Panc1 (cell line): ENCODE data around the gene MRPL42. TPM values are rescaled to one million over a fixed set of nuclear protein-coding genes. Genes with fewer than 3 reads are reported as not detected.

ENCODE experiments used
- ATAC-seq: fragments of 200-7000 bp; cut with Tn5 transposase; 2 replicates; pipeline ENCODE4 v1.9.1; 2020; ENCODE audit warnings: mild to moderate bottlenecking, moderate library complexity
- BruUV-seq: library from RNA; stranded (reverse); fragments of 400-500 nt; replicated peaks from 2 replicates; lab custom pipeline; 2021; lab: Mats Ljungman, UMichigan
- CTCF ChIA-PET: fragments of 300-600 bp; sonication (Branson Sonifier 250); formaldehyde crosslinking; loops from one replicate; lab custom pipeline; 2022; ENCODE audit warnings: antibody characterized with exemption; lab: Charles Lee
- POLR2A ChIA-PET: fragments of 300-600 bp; sonication (Branson Sonifier 250); formaldehyde crosslinking; loops from one replicate; lab custom pipeline; 2022; ENCODE audit warnings: antibody characterized with exemption; lab: Charles Lee
- DNase-seq: peaks from one replicate; pipeline ENCODE4 v3.0.0-alpha.2; 2010; ENCODE audit warnings: low read depth, low spot score
- H3K27ac ChIP-seq: 2 replicates; pipeline ENCODE4 v1.5.1; 2011; ENCODE audit warnings: mild to moderate bottlenecking, low read length, inconsistent platforms
- H3K27me3 ChIP-seq: fragments of 200-500 bp; sonication (Bioruptor generic); 2 replicates; pipeline ENCODE4 v1.6.0; 2014; ENCODE audit warnings: low read length, inconsistent platforms; ENCODE audit not compliant: control insufficient read depth, insufficient read depth
- H3K36me3 ChIP-seq: fragments of 200-500 bp; sonication (Bioruptor generic); 2 replicates; pipeline ENCODE4 v1.5.1; 2014; ENCODE audit warnings: inconsistent platforms, mild to moderate bottlenecking, low read length, moderate library complexity; ENCODE audit not compliant: control insufficient read depth, insufficient read depth
- H3K4me1 ChIP-seq: 2 replicates; pipeline ENCODE4 v1.5.1; 2011; ENCODE audit warnings: inconsistent platforms, mild to moderate bottlenecking, low read length, moderate library complexity; ENCODE audit not compliant: control insufficient read depth, insufficient read depth
- H3K4me3 ChIP-seq, 2 experiments: 2 replicates each; pipeline ENCODE4 v1.5.1; 2011 to 2012; ENCODE audit warnings: low read depth in 2 of 2, low read length in 2 of 2, mild to moderate bottlenecking in 2 of 2, inconsistent platforms in 1 of 2, moderate library complexity in 1 of 2
- H3K9me3 ChIP-seq: fragments of 200-500 bp; sonication (Bioruptor generic); 2 replicates; pipeline ENCODE4 v1.5.1; 2014; ENCODE audit warnings: low read depth, mild to moderate bottlenecking, inconsistent platforms, low read length, moderate library complexity; ENCODE audit not compliant: control insufficient read depth, insufficient read depth
- POLR2AphosphoS5 ChIP-seq: IDR thresholded peaks from 2 replicates; pipeline ENCODE4 v1.6.1; 2012; ENCODE audit warnings: mild to moderate bottlenecking, low read depth, low read length, moderate library complexity
- SIN3A ChIP-seq: IDR thresholded peaks from 2 replicates; pipeline ENCODE4 v1.6.1; 2012; ENCODE audit warnings: low read depth, mild to moderate bottlenecking, low read length, moderate library complexity, borderline replicate concordance; ENCODE audit not compliant: insufficient read depth
- TCF7L2 ChIP-seq: IDR thresholded peaks from 2 replicates; pipeline ENCODE4 v1.6.1; 2011; ENCODE audit warnings: mild to moderate bottlenecking, low read depth, low read length, inconsistent platforms
- in situ Hi-C: cut with HindIII; loops from 2 replicates; pipeline ENCODE4 v1.10.0; 2016; ENCODE audit warnings: low sequenced_read_pairs, low pct_unique_long_range_greater_than_20kb
- intact Hi-C: fragments of 100-400 bp; cut with micrococcal nuclease; formaldehyde crosslinking; loops from one replicate; pipeline ENCODE4 v1.10.0; 2022; ENCODE audit not compliant: unreplicated experiment
- total RNA-seq: library from RNA; stranded (reverse); gene quantifications from one replicate; pipeline ENCODE4 v1.2.1, GENCODE V29; 2021; ENCODE audit not compliant: unreplicated experiment
- TF ChIP-seq, protein P1 (sequence below), 2 experiments: IDR thresholded peaks; 2 replicates each; pipeline ENCODE4 v1.6.1; 2011 to 2012; ENCODE audit warnings: low read depth in 2 of 2, control low read depth in 1 of 2, low read length in 1 of 2, mild to moderate bottlenecking in 1 of 2, moderate library complexity in 1 of 2; ENCODE audit not compliant: insufficient read depth in 1 of 2
- TF ChIP-seq, protein P2 (sequence below): fragments of 450-650 bp; IDR thresholded peaks from 2 replicates; pipeline ENCODE4 v1.5.1; 2017; ENCODE audit warnings: mild to moderate bottlenecking

MRPL42 gene
- total RNA-seq, 1 experiment from 2014 or later: 92.4 TPM

GRCh38 chr12:93451423-93452158, 15.7 kb upstream of the MRPL42 start:
- DNase-seq (no peak), ATAC-seq (no peak)
- H3K4me1 ChIP-seq: no peaks in the 10 kb centered on the region
- intact Hi-C loops (no loop called here), in situ Hi-C loops (no loop called here)
- H3K27me3 ChIP-seq: no peaks in the 10 kb centered on the region
- ChIA-PET CTCF (no interaction called here), POLR2A (no interaction called here)
- no peak overlapping the region for H3K27ac ChIP-seq
- TF ChIP-seq, protein P1, sequence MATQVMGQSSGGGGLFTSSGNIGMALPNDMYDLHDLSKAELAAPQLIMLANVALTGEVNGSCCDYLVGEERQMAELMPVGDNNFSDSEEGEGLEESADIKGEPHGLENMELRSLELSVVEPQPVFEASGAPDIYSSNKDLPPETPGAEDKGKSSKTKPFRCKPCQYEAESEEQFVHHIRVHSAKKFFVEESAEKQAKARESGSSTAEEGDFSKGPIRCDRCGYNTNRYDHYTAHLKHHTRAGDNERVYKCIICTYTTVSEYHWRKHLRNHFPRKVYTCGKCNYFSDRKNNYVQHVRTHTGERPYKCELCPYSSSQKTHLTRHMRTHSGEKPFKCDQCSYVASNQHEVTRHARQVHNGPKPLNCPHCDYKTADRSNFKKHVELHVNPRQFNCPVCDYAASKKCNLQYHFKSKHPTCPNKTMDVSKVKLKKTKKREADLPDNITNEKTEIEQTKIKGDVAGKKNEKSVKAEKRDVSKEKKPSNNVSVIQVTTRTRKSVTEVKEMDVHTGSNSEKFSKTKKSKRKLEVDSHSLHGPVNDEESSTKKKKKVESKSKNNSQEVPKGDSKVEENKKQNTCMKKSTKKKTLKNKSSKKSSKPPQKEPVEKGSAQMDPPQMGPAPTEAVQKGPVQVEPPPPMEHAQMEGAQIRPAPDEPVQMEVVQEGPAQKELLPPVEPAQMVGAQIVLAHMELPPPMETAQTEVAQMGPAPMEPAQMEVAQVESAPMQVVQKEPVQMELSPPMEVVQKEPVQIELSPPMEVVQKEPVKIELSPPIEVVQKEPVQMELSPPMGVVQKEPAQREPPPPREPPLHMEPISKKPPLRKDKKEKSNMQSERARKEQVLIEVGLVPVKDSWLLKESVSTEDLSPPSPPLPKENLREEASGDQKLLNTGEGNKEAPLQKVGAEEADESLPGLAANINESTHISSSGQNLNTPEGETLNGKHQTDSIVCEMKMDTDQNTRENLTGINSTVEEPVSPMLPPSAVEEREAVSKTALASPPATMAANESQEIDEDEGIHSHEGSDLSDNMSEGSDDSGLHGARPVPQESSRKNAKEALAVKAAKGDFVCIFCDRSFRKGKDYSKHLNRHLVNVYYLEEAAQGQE (IDR thresholded peaks at IDR 0.05; ENCODE audit: insufficient read depth in 1 of 2, low read depth in 2 of 2, low read length in 1 of 2): no peak
- no peak for TF ChIP-seq TCF7L2
- no peak for TF ChIP-seq POLR2AphosphoS5
- no peak for TF ChIP-seq SIN3A
- TF ChIP-seq, protein P2, sequence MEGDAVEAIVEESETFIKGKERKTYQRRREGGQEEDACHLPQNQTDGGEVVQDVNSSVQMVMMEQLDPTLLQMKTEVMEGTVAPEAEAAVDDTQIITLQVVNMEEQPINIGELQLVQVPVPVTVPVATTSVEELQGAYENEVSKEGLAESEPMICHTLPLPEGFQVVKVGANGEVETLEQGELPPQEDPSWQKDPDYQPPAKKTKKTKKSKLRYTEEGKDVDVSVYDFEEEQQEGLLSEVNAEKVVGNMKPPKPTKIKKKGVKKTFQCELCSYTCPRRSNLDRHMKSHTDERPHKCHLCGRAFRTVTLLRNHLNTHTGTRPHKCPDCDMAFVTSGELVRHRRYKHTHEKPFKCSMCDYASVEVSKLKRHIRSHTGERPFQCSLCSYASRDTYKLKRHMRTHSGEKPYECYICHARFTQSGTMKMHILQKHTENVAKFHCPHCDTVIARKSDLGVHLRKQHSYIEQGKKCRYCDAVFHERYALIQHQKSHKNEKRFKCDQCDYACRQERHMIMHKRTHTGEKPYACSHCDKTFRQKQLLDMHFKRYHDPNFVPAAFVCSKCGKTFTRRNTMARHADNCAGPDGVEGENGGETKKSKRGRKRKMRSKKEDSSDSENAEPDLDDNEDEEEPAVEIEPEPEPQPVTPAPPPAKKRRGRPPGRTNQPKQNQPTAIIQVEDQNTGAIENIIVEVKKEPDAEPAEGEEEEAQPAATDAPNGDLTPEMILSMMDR: no peak
- no peaks in the 10 kb centered on the region for H3K36me3 ChIP-seq
- BruUV-seq: no TSS peak
- H3K4me3 ChIP-seq: no peak overlapping the region
- no peaks in the 10 kb centered on the region for H3K9me3 ChIP-seq

DNA sequence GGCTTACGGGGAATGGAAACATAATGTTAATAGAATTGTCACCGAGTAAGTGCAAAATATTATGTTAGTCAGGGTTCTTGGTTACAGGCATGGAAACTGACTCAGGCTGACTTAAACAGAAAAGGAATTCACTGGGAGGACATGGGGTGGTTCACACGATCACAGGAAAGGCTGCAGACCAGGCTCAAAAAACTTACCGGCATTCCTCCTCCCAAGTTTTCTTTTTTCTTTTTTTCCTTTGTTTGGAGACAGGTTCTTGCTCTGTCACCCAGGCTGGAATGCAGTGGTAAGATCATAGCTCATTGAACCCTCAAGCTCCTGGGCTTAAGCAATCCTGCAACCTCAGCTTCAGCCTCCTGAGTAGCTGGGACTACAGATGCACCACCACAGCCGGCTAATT, 13.7 kb upstream of the MRPL42 start:
- Histone ChIP-seq H3K4me1 (no peaks in the 10 kb centered on the region), H3K4me3 (no peak overlapping the region), H3K27ac (no peak overlapping the region), H3K27me3 (no peaks in the 10 kb centered on the region), H3K9me3 (no peaks in the 10 kb centered on the region), H3K36me3 (no peaks in the 10 kb centered on the region)
- ChIA-PET CTCF (no interaction called here), POLR2A (no interaction called here)
- BruUV-seq: no TSS peak
- in situ Hi-C loops: no loop called here
- ATAC-seq (no peak), DNase-seq (no peak)
- TF ChIP-seq, protein P2: no peak
- TF ChIP-seq, protein P1 (IDR thresholded peaks at IDR 0.05; ENCODE audit: insufficient read depth in 1 of 2, low read depth in 2 of 2, low read length in 1 of 2): no peak
- no peak for TF ChIP-seq POLR2AphosphoS5
- TF ChIP-seq SIN3A: no peak
- intact Hi-C loops: no loop called here
